Activated CD4-positive, CD25-positive, alpha-beta regulatory T cell treated with anti-CD3 and anti-CD28 coated beads, Interleukin-2, amount 50 U/mL, for 24 hours (primary cell): ENCODE results near the gene CREG1.
"Not testable (repeated sequence)": the region's sequence is repeated elsewhere in the genome, so short reads cannot be mapped to it uniquely, and the experiment has no call there.

Experiments used
- ATAC-seq, 2 donors: fragments of 150-1000 bp; cut with Tn5 transposase; one replicate each; pipeline ENCODE4 v1.10.0; 2021; ENCODE audit warnings: mild to moderate bottlenecking in 1 of 2, moderate library complexity in 1 of 2

CREG1 gene

GRCh38 chr1:167553136-167554027, at the start of gene CREG1:
Gene CREG1 (minus strand): TSS chr1:167553762.
- peak; percentile 99 to 100 for ATAC-seq

- ATAC-seq = peak in 1 of 2 donors; percentile 22
These were observed 49.3 kb upstream of the CREG1 start for GRCh38 chr1:167602840-167603239.

GRCh38 chr1:167601442-167602383, 48.2 kb upstream of the CREG1 start:
- peak in 1 of 2 donors; percentile 13 for ATAC-seq

- peak; percentile 73 to 85 for ATAC-seq
These were observed 46.5 kb upstream of the CREG1 start for GRCh38 chr1:167599957-167600581.

- ATAC-seq = no peak
These were observed 41.3 kb upstream of the CREG1 start for GRCh38 chr1:167594822-167595221.

GRCh38 chr1:167593860-167594259, 40.3 kb upstream of the CREG1 start:
- ATAC-seq = no peak

GRCh38 chr1:167592475-167592874, 38.9 kb upstream of the CREG1 start:
- no peak for ATAC-seq

- ATAC-seq = no peak
These were observed 34.8 kb upstream of the CREG1 start for GRCh38 chr1:167588361-167588760.

- ATAC-seq = no peak
These were observed 34.3 kb upstream of the CREG1 start for GRCh38 chr1:167587872-167588271.

- no peak for ATAC-seq
These were observed 33.8 kb upstream of the CREG1 start for GRCh38 chr1:167587342-167587741.

- no peak for ATAC-seq
These were observed 31.0 kb upstream of the CREG1 start for GRCh38 chr1:167584581-167584980.

- ATAC-seq = no peak
These were observed 29.2 kb upstream of the CREG1 start for GRCh38 chr1:167582722-167583121.

- ATAC-seq = no peak
These were observed 28.5 kb upstream of the CREG1 start for GRCh38 chr1:167582064-167582463.

- ATAC-seq = no peak
These were observed 26.4 kb upstream of the CREG1 start for GRCh38 chr1:167579986-167580385.

- no peak for ATAC-seq
These were observed 25.5 kb upstream of the CREG1 start for GRCh38 chr1:167578939-167579521.

- ATAC-seq = no peak
These were observed 22.1 kb upstream of the CREG1 start for GRCh38 chr1:167575649-167576048.

GRCh38 chr1:167573035-167573434, 19.5 kb upstream of the CREG1 start:
- no peak for ATAC-seq

GRCh38 chr1:167570712-167571111, 17.1 kb upstream of the CREG1 start:
- not testable (repeated sequence) for ATAC-seq

GRCh38 chr1:167567663-167568062, 14.1 kb upstream of the CREG1 start:
- no peak for ATAC-seq

- no peak for ATAC-seq
These were observed 13.2 kb upstream of the CREG1 start for GRCh38 chr1:167566766-167567165.

- ATAC-seq = no peak
These were observed 12.4 kb upstream of the CREG1 start for GRCh38 chr1:167565922-167566321.

GRCh38 chr1:167564612-167565270, 11.2 kb upstream of the CREG1 start:
- no peak for ATAC-seq
